ENCODE measurements around the gene TRIM67. TPM values are rescaled to one million over a fixed set of nuclear protein-coding genes. Genes with fewer than 3 reads are reported as not detected.

The TRIM67 gene
- total and polyA plus RNA-seq, 2 of the 4 experiments (the other 2 are of a cell fraction), result not detected

- POLR2A ChIA-PET (ENCODE audit: unreplicated experiment), result no interaction called here
Measured at GRCh38 chr1:231159202-231159962, 2.5 kb upstream of the TRIM67 start.

More at GRCh38 chr1:231159202-231159962, 2.5 kb upstream of the TRIM67 start:
- Histone ChIP-seq H3K36me3 (ENCODE audit: control insufficient read depth, insufficient read depth, low read length) (no peaks in the 10 kb centered on the region), H3K27me3 (ENCODE audit: control insufficient read depth, insufficient read depth, low read length) (peaks cover 43% of the 10 kb centered on the region), H2BK20ac (ENCODE audit: low read depth, low read length) (no peak overlapping the region), H2AK5ac (ENCODE audit: low read depth, low read length) (no peak overlapping the region), H3K9me1 (ENCODE audit: insufficient read depth, low read length) (no peaks in the 10 kb centered on the region), H3K4me1 (ENCODE audit: control insufficient read depth, insufficient read depth, low read length) (no peaks in the 10 kb centered on the region), H2AFZ (replicated peaks; ENCODE audit: low read length, poor library complexity) (no peak overlapping the region), H4K5ac (ENCODE audit: low read depth, low read length) (no peak overlapping the region), H4K91ac (ENCODE audit: insufficient read depth, low read depth, low read length) (no peak overlapping the region), H3K27ac (ENCODE audit: insufficient read depth, low read length) (no peak overlapping the region), H2AK9ac (replicated peaks; ENCODE audit: low read depth, low read length, poor library complexity) (no peak overlapping the region), H2BK120ac (ENCODE audit: low read depth, low read length) (no peak overlapping the region), H3K9ac (ENCODE audit: low read depth, low read length) (no peak overlapping the region), H2BK5ac (ENCODE audit: low read depth, low read length, poor library complexity, severe bottlenecking) (no peak overlapping the region), H3K4ac (ENCODE audit: low read depth, low read length) (no peak overlapping the region), H3K18ac (ENCODE audit: low read depth, low read length) (no peak overlapping the region), H3K56ac (ENCODE audit: extremely low read depth, insufficient read depth, low read length) (no peak overlapping the region), H4K20me1 (ENCODE audit: insufficient read depth, low read length) (no peaks in the 10 kb centered on the region), H3K4me3 (ENCODE audit: insufficient read depth, low read depth, low read length) (no peak overlapping the region), H2BK15ac (ENCODE audit: low read depth, low read length) (no peak overlapping the region), H3K14ac (replicated peaks; ENCODE audit: low read depth, low read length) (no peak overlapping the region), H3K23ac (ENCODE audit: low read depth, low read length) (no peak overlapping the region), H3K4me2 (ENCODE audit: low read depth, low read length) (no peak overlapping the region), H4K8ac (ENCODE audit: low read depth in 2 of 2, low read length in 2 of 2) (no peak overlapping the region), H3K79me1 (ENCODE audit: low read depth in 1 of 2, low read length in 2 of 2) (no peaks in the 10 kb centered on the region), H3K9me3 (ENCODE audit: control insufficient read depth, insufficient read depth, low read length) (no peaks in the 10 kb centered on the region; the same call in 1 of the 2 replicates)
- no CpG with 5 or more reads among the region's 6 CpGs for WGBS, 2 experiments (ENCODE audit: extremely low coverage in 2 of 2, insufficient read length in 1 of 2)
- dilution Hi-C loops (cut with HindIII; ENCODE audit: low sequenced_read_pairs, unreplicated experiment), result no loop called here
- TF ChIP-seq RCOR1 (IDR thresholded peaks at IDR 0.05; ENCODE audit: insufficient replicate concordance, low read length) (no peak), NFE2L2 (IDR thresholded peaks at IDR 0.05; ENCODE audit: low read depth, low read length) (no peak), CHD1 (IDR thresholded peaks at IDR 0.05; ENCODE audit: low read depth, low read length) (no peak), RFX5 (IDR thresholded peaks at IDR 0.05; ENCODE audit: low read depth, low read length) (no peak), MXI1 (IDR thresholded peaks at IDR 0.05; ENCODE audit: borderline replicate concordance, low read depth, low read length) (no peak), CTCF (conservative IDR thresholded peaks at IDR 0.05; ENCODE audit: low read depth, low read length) (no peak), ELK1 (IDR thresholded peaks at IDR 0.05; ENCODE audit: borderline replicate concordance, low read depth, low read length) (no peak), MAFK (IDR thresholded peaks at IDR 0.05; ENCODE audit: low read depth, low read length) (no peak), MAZ (IDR thresholded peaks at IDR 0.05; ENCODE audit: borderline replicate concordance, low read depth, low read length) (no peak), FOS (IDR thresholded peaks at IDR 0.05; ENCODE audit: low read depth, low read length) (no peak), USF2 (IDR thresholded peaks at IDR 0.05; ENCODE audit: low read depth, low read length) (no peak), SMC3 (IDR thresholded peaks at IDR 0.05; ENCODE audit: low read depth, low read length) (no peak), POLR2A (IDR thresholded peaks at IDR 0.05; ENCODE audit: low read depth, low read length) (no peak), CEBPB (IDR thresholded peaks at IDR 0.05; ENCODE audit: low read depth, low read length) (no peak), RAD21 (IDR thresholded peaks at IDR 0.05; ENCODE audit: low read length) (no peak), BHLHE40 (IDR thresholded peaks at IDR 0.05; ENCODE audit: low read depth, low read length) (no peak)
- ATAC-seq (ENCODE audit: low read depth), result no peak
- BruUV-seq (replicated peaks), result no TSS peak
- DNase-seq, result no peak
- intact Hi-C loops (cut with micrococcal nuclease), result no loop called here
- in situ Hi-C loops (cut with MboI; ENCODE audit: low sequenced_read_pairs), result no loop called here
- CTCF ChIA-PET, result interaction anchor here (0.7 kb wide), 1 partner anchor 20 kb away, joined by 3 read pairs; no protein-coding TSS in a partner anchor

Measured in IMR-90 (cell line).